ENCODE results near the gene ASTN1. TPM values are rescaled to one million over a fixed set of nuclear protein-coding genes. Genes with fewer than 3 reads are reported as not detected.

ASTN1 gene
- total and polyA plus RNA-seq, 9 of the 15 experiments (the other 6 are each of a cell fraction or from before 2014, with no cell fraction given): 0.05 to 0.22 (median 0.18) TPM

DNA sequence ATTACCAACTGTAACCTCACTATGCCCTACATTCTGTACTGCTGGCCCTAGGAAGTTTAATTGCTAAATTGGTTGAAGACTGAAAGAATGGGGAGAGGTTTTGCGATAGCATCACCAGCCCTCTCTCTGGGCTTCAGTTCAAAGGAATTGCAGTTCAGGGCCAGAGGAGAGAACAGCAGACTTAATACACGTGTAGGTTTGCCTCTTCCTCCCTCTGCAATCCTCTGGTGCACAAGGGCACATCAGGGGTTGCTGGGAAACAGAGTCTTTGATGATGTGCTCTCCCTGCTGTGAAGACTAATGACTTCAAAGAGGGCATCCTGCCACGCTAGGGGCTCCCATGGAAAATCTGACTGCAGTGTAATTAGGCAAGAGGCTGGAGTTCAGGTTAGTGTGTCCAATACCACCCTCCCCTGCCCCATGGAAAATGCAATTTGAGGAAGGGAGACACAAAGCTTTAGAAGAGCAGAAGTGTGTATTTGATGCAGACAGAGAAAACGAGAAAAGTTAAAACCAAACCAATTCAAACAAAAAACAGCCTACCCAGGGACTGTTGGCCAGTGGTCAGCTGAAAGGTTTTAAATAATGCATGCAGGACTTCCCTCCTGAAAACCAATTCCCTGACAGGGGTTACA, 167.9 kb downstream of the ASTN1 start:
- Histone ChIP-seq H4K20me1 (replicated peaks; ENCODE audit: control insufficient read depth, insufficient read depth, low read length) (no peaks in the 10 kb centered on the region), H3K4me3 (no peak overlapping the region), H3K9me3 (replicated peaks; ENCODE audit: control insufficient read depth, insufficient read depth, low read depth, low read length) (no peaks in the 10 kb centered on the region), H3K27me3 (ENCODE audit: control insufficient read depth in 2 of 2, insufficient read depth in 2 of 2, low read length in 2 of 2) (no peaks in the 10 kb centered on the region), H3K79me2 (ENCODE audit: control insufficient read depth, insufficient read depth, low read length) (no peaks in the 10 kb centered on the region), H3K9me1 (ENCODE audit: control insufficient read depth, insufficient read depth, low read length) (no peaks in the 10 kb centered on the region), H3K4me2 (ENCODE audit: insufficient read depth, low read length) (no peak overlapping the region), H3K36me3 (ENCODE audit: control insufficient read depth, insufficient read depth, low read length) (no peaks in the 10 kb centered on the region), H2AFZ (ENCODE audit: low read depth, low read length) (no peak overlapping the region), H3K4me1 (replicated peaks in 1 of 2; ENCODE audit: control insufficient read depth in 2 of 2, insufficient read depth in 2 of 2, low read length in 2 of 2) (no peaks in the 10 kb centered on the region), H3K27ac (ENCODE audit: extremely low read depth, low read depth, low read length) (no peak overlapping the region), H3K9ac (ENCODE audit: insufficient read depth in 1 of 2, low read depth in 2 of 2, low read length in 2 of 2) (no peak overlapping the region)
- no peak for FAIRE-seq
- TF ChIP-seq MAX (CRISPR knock-in tag; IDR thresholded peaks at IDR 0.05) (no peak), FOXA1 (IDR thresholded peaks at IDR 0.05; ENCODE audit: borderline replicate concordance) (no peak), SMAD2 (IDR thresholded peaks at IDR 0.05; ENCODE audit: low read depth, low read length) (no peak), ELF1 (tag; IDR thresholded peaks at IDR 0.05) (no peak), KLF6 (CRISPR knock-in tag; IDR thresholded peaks at IDR 0.05; ENCODE audit: borderline replicate concordance) (no peak), NCOR1 (IDR thresholded peaks at IDR 0.05) (no peak), ZNF586 (CRISPR knock-in tag; conservative IDR thresholded peaks at IDR 0.05) (no peak), NCOA6 (IDR thresholded peaks at IDR 0.05) (no peak), GATA2 (CRISPR knock-in tag; IDR thresholded peaks at IDR 0.05) (no peak), HSF4 (CRISPR knock-in tag; IDR thresholded peaks at IDR 0.05; ENCODE audit: borderline replicate concordance) (no peak), EWSR1 (IDR thresholded peaks at IDR 0.05; ENCODE audit: borderline replicate concordance, low read depth, partially characterized antibody) (no peak), ZNF695 (CRISPR knock-in tag; IDR thresholded peaks at IDR 0.05) (no peak), SIN3A (IDR thresholded peaks at IDR 0.05; ENCODE audit: borderline replicate concordance in 2 of 2, control insufficient read depth in 1 of 2, low read depth in 2 of 2, low read length in 2 of 2) (no peak)
- TF ChIP-seq, protein P1, sequence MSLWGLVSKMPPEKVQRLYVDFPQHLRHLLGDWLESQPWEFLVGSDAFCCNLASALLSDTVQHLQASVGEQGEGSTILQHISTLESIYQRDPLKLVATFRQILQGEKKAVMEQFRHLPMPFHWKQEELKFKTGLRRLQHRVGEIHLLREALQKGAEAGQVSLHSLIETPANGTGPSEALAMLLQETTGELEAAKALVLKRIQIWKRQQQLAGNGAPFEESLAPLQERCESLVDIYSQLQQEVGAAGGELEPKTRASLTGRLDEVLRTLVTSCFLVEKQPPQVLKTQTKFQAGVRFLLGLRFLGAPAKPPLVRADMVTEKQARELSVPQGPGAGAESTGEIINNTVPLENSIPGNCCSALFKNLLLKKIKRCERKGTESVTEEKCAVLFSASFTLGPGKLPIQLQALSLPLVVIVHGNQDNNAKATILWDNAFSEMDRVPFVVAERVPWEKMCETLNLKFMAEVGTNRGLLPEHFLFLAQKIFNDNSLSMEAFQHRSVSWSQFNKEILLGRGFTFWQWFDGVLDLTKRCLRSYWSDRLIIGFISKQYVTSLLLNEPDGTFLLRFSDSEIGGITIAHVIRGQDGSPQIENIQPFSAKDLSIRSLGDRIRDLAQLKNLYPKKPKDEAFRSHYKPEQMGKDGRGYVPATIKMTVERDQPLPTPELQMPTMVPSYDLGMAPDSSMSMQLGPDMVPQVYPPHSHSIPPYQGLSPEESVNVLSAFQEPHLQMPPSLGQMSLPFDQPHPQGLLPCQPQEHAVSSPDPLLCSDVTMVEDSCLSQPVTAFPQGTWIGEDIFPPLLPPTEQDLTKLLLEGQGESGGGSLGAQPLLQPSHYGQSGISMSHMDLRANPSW (CRISPR knock-in tag; IDR thresholded peaks at IDR 0.05): no peak
- TF ChIP-seq, protein P2, sequence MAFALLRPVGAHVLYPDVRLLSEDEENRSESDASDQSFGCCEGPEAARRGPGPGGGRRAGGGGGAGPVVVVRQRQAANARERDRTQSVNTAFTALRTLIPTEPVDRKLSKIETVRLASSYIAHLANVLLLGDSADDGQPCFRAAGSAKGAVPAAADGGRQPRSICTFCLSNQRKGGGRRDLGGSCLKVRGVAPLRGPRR (CRISPR knock-in tag; IDR thresholded peaks at IDR 0.05): no peak
- intact Hi-C loops (cut with micrococcal nuclease) (no loop called here), in situ Hi-C loops (cut with MboI) (no loop called here)
- no peak for DNase-seq (ENCODE audit: extremely low read depth in 1 of 4, low spot score in 3 of 4)
- ChIA-PET CTCF (ENCODE audit: low intra/inter-chr PET ratio) (no interaction called here), POLR2A (no interaction called here)
- 3% methylated on average over 4 of the region's 4 CpGs for WGBS (ENCODE audit: insufficient coverage, low coverage, missing lambda C conversion rate)
- ATAC-seq: no peak
- no TSS peak for BruUV-seq (replicated peaks)

All from K562 (cell line).